Skin epidermis (tissue), 12 donors: ENCODE data around the gene ZFYVE27.

Source experiments
- H3K27ac ChIP-seq, 21 experiments: fragments of 200-600 bp; sonication (generic) in 11 of 21; one replicate each; pipeline ENCODE4 v1.5.0; 2020; ENCODE audit warnings: mild to moderate bottlenecking in 3 of 21, inconsistent platforms in 2 of 21, moderate library complexity in 2 of 21
- H3K4me3 ChIP-seq, 7 experiments: fragments of 200-600 bp; sonication (generic) in 2 of 7; one replicate each; pipeline ENCODE4 v1.5.0; 2020; ENCODE audit warnings: inconsistent platforms in 2 of 7, mild to moderate bottlenecking in 2 of 7, moderate library complexity in 1 of 7

The ZFYVE27 gene

DNA sequence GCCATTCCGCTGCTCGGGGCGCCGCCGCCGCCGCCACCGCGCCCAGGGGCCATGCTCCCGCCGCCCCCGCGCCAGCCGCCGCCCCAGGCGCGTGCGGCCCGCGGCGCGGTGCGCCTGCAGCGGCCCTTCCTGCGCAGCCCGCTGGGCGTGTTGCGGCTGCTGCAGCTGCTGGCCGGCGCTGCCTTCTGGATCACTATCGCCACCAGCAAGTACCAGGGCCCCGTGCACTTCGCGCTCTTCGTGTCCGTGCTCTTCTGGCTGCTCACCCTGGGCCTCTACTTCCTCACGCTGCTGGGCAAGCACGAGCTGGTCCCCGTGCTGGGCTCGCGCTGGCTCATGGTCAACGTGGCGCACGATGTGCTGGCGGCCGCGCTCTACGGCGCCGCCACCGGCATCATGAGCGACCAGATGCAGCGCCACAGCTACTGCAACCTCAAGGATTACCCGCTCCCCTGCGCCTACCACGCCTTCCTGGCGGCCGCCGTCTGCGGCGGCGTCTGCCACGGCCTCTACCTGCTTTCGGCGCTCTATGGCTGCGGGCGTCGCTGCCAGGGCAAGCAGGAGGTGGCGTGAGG lies 23.0 kb upstream of the ZFYVE27 start:
- Histone ChIP-seq H3K27ac (peak overlapping the region; percentile 67 to 97 (median 93)), H3K4me3 (peak overlapping the region; percentile 47 to 79 (median 56))

DNA sequence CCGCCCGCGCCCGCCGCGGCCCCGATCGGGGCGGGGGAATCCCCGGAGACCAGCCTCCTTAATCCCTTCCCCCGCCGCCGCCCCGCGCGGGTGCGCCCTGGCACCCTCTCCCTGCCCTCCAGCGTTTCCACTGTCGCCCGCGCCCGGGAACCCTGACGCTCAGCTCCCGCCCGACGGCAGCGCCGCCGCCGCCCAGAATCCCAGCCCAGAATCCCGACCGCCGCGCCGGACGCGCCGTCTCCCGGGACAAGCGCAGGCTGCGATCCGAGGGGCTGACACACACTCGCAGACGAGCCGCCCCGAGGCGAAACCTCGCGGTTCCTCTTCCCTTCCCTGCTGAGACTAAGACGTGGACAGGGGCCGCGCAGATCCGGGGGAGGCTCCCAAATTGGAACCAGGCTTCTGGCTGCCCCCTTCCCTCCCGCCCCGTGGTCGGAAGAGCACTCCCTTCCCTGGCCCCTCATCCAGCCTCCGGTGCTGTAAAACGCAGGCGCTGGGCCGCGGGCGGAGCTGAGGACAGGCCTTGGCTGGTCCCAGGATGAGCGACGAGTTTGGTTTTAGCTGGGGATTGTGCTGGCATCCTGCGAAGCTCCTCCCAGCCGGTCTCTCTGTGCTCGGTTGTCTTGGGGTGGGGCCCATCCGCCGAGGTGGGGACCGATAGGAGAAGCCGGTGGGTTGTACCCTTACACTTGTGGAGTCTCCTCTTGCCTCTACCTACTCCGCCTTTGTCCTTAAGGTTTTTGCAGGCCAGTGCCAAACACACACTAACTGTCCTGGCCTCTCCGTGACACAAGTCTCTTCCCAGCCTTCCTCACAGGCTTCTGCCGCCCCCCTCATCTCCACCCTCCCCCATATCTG lies 22.3 kb upstream of the ZFYVE27 start:
- Histone ChIP-seq H3K4me3 (peak overlapping the region; percentile 47 to 79 (median 56)), H3K27ac (peak overlapping the region; percentile 67 to 97 (median 93))

DNA sequence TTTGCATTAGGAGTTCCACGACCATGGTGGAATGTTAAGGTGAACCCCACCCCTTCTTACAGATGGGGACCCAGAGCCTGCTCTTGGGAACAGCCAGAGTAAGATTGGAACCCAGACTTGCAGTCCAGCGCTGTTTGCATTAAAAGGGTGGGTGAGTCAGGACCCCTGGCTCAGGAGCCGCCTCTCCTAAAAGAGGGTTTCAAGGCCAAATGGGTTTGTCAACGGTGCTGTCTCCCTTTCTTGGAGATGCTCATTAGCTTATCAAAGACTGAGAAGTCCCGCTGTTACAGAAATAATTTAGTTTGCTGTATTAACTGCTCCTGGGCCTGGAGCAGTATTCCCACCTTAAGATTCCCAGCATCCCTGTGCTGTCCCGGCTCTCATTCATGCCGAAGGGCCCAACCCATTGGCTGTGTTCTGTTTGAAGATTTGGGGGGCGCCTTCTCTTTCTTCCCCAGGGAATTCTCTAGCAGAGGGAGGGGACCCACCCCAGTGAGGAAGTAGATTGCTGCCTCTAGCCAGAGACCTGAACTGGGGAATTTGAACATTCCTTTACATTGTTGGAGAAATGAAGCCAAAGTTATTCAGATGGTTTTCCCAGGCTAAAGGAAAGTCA lies 21.6 kb upstream of the ZFYVE27 start:
- peak overlapping the region in 20 of 21 experiments; percentile 84 to 97 (median 94) for H3K27ac ChIP-seq
- peak overlapping the region; percentile 47 to 79 (median 56) for H3K4me3 ChIP-seq

DNA sequence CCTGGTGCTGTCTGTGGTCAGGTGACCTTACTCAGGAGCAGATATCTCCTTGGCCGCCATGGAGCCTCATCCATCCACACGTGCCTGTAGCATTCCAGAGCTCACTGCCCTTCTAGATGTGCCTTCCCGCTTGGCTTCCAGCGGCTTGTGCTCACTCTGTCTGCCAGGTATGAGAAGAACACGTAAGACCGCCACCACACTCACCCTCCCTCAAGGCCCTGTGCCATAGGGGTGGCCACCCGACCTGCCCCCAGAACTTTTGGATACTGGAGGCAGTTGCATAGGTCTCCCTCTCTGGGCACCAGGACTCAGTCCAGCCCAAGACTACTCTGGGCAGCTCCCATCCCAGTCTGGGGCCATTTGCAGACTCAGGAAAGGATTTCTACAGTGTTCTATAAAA lies 19.3 kb upstream of the ZFYVE27 start:
- peak overlapping the region in 9 of 21 experiments; percentile 5 to 73 (median 64) for H3K27ac ChIP-seq

DNA sequence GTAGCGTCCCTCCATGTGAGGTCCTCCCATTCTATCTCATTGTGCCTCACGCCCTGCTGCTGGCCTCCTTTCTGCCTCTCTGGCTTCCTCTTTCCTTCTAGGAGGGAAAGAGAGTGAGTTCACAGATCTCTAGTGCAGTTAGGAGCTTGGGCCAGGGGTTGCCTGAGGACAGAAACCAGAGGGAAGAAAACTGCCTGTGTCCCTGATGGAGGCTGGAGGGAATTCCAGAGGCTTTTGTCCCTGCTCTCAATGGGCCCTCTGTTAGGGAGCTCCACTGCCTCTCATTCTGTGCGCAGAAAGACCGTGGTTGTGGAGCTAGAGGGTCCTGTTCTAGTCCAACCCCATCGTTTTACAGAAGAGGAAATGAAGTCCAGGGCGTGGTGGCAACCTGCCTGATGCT lies 18.8 kb upstream of the ZFYVE27 start:
- Histone ChIP-seq H3K4me3 (no peak overlapping the region), H3K27ac (peak overlapping the region in 10 of 21 experiments; percentile 26 to 73 (median 60))

More for the DNA sequence above, 19.3 kb upstream of the ZFYVE27 start:
- H3K4me3 ChIP-seq, result no peak overlapping the region

DNA sequence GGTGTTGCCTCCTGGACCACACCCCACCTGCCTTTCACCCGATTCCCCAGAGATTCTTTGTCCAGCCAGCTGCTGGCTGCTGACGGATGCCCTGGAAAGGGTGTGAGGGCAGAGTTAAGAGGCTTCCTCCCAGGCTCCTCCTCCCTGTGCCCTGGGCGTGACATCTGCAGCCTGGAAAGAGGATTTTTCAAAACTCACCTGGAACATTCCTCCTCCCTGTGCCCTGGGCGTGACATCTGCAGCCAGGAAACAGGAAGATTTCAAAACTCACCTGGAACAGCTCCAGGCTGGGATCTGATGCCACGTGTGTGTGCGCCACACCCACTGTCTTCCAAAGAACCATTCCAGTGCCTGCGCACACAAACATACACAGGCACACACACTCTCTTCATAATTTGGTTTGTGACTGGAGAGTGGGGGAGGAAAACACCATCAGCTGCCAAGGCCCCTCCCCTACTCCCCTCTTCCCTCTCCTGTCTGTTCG lies 18.2 kb upstream of the ZFYVE27 start:
- Histone ChIP-seq H3K4me3 (no peak overlapping the region), H3K27ac (peak overlapping the region in 11 of 21 experiments; percentile 16 to 73 (median 56))

DNA sequence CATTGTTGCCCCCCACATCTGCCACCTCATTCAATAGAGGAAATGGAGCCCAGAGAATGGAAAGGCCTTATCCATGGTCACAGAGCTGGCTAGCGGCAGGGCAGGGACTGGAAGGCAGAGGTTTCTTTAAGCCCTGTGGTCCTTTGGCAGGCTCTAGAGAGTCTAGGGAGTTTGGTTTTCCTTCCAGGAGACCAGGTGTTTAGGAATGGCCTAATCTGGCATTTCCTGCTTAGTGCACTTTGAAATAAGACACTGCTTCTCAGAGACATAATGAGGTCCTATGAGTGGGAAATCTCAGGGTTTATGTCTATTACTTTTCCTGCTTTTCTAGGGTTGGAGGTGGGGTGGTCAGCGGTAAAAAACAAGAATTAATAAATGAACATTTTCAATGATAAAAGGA lies 17.3 kb upstream of the ZFYVE27 start:
- Histone ChIP-seq H3K4me3 (no peak overlapping the region), H3K27ac (peak overlapping the region in 6 of 21 experiments; percentile 25 to 72 (median 48))

DNA sequence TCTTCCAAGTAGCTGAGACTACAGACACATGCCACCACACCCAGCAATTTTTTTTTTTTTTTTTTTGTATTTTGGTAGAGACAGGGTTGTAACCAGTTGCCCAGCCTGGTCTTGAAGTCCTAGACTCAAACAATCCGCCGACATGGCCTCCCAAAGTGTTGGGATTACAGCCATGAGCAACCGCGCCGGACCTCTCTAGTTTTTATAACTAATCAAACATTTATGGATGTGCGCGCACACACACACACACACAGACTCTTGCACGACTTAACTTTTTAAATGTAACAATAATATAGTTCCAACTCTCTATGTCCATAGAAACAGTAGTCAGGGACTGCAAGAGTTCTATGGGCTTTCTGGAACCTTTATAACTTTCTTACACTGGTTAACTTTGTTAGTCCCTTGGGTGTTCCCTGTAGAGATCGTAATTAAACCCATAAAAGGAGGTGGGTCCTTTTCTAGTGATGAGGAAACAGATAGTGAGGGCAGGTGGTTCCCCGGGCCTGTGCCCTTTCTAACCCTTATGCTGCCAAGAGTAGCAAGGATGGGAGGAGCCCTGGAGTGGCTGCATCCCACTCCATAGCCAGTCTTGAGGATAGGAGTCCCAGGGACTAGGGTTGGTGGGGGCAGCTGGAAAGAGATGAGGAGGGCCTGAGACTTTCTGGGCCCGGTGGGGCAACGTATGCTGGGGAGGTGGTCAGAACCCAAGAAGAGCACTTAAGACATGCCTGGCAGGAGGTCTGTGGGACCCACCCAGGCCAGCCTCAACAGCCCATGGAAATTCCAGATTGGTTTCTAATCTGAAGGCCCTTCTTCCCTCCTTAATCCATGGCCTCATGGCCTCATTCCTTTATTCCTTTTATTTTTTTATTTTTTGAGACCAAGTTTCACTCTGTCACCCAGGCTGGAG lies 14.8 kb upstream of the ZFYVE27 start:
- Histone ChIP-seq H3K27ac (peak overlapping the region in 1 of 21 experiments; percentile 13), H3K4me3 (no peak overlapping the region)

DNA sequence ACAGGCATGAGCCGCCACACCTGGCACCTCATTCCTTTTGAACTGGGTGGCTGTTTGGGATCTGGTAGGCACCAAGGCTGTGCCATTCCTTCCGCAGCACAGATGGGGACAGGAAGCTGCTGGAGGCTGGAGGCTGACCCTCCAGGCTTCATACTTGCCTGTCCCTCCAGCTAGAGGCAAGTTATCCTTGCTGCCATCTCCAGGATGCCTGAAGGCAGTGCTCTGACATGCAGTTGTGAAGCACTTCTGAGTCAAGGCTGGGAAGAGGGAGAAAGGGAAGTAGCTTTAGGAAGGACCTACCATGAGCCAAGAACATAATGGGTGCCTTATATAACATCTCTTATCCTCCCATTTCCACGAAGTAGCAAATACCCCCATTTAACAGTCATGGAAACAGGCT lies 13.9 kb upstream of the ZFYVE27 start:
- H3K27ac ChIP-seq, result no peak overlapping the region
- no peak overlapping the region for H3K4me3 ChIP-seq

DNA sequence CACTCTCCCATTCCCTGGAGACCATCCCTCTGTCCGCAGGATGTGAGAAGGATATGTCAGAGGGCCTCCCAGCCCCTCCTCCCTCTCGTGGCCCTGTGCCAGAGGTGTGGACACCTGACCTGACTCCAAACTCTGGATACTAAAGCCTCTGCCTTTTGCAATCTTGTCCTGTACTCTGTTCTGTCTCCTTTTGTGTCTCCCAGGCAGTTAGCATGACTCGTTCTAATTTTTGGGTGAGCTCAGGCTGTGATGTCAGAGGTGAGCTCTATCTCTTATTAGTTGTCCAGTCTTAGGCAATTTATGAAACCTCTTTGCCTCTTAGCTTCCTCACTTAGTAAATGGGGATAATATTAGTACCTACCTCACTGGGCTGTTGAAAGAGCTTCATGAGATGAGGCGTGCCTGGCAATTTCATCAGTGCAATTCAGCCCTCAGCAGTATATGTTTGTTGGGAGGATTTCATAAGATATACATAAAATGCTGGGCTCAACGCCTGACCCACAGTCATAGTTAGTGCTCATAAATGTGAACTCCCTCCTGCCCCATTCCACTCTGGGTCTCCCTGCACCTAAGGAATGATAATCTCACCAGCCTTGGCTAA lies 12.5 kb upstream of the ZFYVE27 start:
- Histone ChIP-seq H3K27ac (peak overlapping the region in 1 of 21 experiments; percentile 38), H3K4me3 (no peak overlapping the region)

DNA sequence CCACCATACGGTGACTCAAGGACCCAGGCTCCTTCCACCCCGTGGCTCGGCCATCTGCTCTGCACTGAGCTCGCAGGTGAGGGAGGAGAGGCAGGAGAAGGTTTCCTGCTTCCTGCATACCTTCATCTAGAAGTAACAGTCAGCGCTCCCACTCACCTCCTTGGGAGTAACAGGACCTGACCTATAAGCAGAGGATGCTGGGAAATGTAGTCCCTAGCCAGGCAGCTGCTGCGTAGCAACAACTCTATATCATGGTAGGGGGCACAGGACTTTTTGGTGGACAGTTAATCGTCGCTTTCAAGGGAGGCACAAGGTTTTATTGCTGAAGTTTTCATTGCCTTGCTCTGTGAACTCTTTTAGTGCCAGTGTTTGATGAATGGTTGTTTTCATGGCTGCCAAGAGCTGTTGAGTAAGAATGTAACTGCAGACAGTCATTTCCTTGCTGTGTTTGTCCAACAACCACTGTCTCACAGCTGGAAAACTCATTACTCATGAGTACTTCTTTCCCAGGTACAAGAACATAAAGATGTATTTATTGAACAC lies 10.2 kb upstream of the ZFYVE27 start:
- H3K27ac ChIP-seq, result peak overlapping the region in 7 of 21 experiments; percentile 1 to 48 (median 29)

DNA sequence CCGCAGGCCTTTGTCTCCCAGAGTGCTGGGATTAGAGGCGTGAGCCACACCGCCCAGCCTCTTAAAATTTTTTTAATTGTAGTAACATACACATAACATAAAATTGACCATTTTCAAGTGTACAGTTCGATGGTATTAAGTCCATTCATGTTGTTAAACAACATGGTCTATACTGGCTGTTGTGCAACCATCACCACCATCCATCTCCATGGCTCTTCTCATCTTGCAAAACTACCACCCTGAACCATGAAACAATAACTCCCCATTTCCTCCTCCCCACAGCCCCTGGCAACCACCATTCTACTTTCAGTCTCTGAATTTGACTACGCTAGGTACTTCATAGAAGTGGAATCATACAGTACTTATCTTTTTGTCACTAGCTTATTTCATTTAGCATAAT lies 7.9 kb upstream of the ZFYVE27 start:
- Histone ChIP-seq H3K4me3 (no peak overlapping the region), H3K27ac (no peak overlapping the region)

More for the DNA sequence above, 10.2 kb upstream of the ZFYVE27 start:
- no peak overlapping the region for H3K4me3 ChIP-seq

DNA sequence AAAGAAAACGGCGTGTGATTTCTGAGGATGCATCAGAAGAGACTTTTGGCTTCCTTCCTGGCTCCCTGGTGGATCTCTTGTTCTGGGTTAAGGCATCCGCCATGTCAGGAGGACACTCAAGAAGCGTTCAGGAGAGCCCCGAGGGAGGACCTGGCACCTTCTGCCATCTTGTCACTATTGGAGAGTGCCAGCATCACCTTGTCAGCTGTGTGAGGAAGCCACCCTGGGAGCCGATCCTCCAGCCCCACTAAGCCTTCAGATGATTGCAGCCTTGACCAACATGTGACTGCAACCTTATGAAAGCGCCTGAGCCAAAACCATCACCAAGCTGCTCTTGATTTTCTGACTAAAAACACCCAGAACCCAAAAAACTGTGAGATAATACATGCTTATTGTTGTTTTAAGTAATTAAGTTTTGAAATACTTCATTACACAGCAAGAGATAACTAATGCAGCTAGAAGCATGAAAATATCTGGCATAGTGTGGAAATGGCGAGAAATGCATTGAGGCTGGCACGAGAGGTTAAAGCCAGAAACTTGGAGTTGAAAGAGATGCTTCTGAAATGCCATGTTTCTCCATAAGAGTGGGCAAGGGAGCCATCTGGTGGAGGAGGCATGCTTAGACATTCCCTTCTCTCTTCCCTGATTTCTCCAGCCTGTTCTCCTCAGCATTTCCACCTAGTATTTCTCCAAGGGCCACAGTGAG lies 5.4 kb upstream of the ZFYVE27 start:
- Histone ChIP-seq H3K4me3 (no peak overlapping the region), H3K27ac (no peak overlapping the region)

DNA sequence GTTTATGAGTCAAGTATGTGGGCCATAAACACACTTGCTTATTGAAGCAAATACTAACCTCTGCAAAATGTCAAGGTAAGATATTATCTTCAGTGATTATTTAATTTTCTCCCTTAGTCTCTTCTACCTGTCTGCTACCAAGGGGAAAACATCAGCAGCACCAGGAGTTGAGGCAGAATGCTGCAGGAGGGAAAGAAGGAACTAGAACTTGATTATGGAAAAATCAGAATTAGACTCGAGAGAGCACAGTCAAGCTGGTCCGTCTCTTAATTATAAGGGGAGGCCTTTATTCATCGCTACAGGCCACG lies 4.9 kb upstream of the ZFYVE27 start:
- Histone ChIP-seq H3K4me3 (no peak overlapping the region), H3K27ac (no peak overlapping the region)

DNA sequence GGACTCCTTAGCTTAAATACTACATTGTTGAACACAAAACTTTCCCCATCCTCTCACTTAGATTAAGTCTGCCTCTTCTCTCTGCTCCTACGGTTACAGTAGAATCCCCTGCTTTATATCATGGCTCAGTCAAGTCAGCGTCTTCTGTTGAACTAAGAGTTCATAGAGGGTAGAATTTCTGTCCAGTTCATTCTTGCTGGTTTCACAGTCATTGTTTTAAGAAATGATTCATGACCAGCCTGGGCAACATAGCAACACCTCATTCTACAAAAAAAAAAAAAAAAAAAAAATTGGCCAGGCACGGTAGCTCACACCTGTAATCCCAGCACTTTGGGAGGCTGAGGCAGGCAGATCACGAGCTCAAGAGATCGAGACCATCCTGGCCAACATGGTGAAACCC lies 3.7 kb upstream of the ZFYVE27 start:
- Histone ChIP-seq H3K4me3 (no peak overlapping the region), H3K27ac (no peak overlapping the region)

DNA sequence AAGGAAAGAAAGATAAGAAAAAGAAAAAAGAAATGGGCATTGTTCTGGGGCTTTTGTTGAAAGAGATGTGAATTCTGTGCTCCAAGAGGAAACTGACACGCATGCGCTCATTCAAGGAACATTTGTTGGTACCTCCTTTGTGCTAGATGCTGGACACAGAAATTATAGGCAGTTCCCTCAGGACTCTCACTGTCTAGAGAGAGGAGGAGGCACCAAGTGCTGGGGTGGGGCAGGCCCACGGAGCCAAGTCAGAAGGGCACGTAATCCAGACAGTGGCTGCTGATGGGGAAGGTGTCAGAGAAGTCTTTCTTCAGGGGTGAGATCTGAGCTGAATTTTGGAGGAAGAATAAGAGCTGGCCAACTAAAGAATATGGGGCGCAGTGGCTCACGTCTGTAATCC lies 2.9 kb upstream of the ZFYVE27 start:
- Histone ChIP-seq H3K4me3 (no peak overlapping the region), H3K27ac (no peak overlapping the region)

DNA sequence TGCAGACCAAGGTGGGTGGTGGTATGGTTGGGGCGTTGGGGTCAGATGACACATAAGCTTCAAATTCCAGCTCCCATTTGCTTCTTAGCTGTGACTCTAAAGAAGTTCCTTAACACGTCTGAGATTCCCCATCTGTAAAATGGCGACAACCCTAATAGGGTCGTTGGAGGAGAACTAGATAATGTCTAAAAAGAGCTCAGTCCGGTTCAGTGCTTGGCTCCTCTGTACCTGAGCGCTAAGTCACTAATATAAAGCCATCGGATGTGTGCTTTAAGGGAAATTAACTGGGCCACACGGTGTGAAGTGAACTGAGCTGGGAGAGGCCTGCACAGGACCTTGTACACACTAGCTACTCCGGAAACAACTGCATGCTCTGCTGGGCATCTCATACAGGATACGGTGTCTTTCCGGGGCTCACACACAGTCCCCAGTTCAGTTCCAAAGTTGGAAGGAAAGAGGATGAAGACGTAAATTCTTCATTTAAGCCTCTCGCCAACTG lies 476 bp upstream of the ZFYVE27 start:
- H3K4me3 ChIP-seq, result peak overlapping the region; percentile 72 to 99 (median 97)
- peak overlapping the region in 19 of 21 experiments; percentile 38 to 98 (median 97) for H3K27ac ChIP-seq

DNA sequence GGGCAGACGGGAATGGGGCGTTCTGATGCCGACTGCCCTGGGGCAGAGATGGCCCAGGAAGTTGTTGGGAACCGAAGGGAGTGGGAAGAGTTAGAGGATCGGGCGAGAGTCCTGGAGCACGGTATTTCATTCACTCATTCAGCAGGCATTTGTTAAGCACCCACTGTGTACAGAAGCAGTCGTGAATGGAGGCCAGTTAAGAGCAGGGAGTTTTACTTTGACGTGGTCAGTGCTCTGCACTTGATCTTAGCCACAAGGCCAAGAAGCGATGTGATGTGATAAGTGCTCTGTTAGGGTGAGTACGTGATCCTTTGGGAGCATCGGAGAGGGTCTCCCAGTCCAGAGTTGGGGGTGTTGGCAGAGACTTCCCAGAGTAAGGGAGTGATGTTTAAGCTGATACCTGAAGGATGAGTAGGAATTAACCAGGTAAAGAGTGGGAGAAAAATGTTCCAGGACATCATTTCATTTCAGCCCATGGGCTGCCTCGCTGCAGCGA lies 890 bp downstream of the ZFYVE27 start:
- H3K4me3 ChIP-seq, result peak overlapping the region; percentile 72 to 99 (median 97)
- peak overlapping the region in 20 of 21 experiments; percentile 86 to 98 (median 96) for H3K27ac ChIP-seq
